Prostate gland (tissue), 2 donors: Measurements from ENCODE around the gene SRPX2.

Source experiments
- POLR2A ChIP-seq: fragments of 450-650 bp; IDR thresholded peaks from one replicate; pipeline ENCODE4 v1.6.1; 2016; ENCODE audit warnings: antibody characterized with exemption, mild to moderate bottlenecking
- POLR2AphosphoS5 ChIP-seq: sonication (generic); formaldehyde crosslinking; IDR thresholded peaks from one replicate; pipeline ENCODE4 v1.6.1; 2017; ENCODE audit warnings: antibody characterized with exemption
- TF ChIP-seq, protein P1 (sequence below), 4 experiments: fragments of 200-600 bp in 2 of 4; fragments of 450-650 bp in 2 of 4; sonication (generic) in 2 of 4; IDR thresholded peaks; 1 replicate in 3 of 4; 2 replicates in 1 of 4; pipeline ENCODE4 v1.5.1; 2016 to 2019; ENCODE audit warnings: antibody characterized with exemption in 4 of 4, mild to moderate bottlenecking in 2 of 4, moderate library complexity in 2 of 4

DNA sequence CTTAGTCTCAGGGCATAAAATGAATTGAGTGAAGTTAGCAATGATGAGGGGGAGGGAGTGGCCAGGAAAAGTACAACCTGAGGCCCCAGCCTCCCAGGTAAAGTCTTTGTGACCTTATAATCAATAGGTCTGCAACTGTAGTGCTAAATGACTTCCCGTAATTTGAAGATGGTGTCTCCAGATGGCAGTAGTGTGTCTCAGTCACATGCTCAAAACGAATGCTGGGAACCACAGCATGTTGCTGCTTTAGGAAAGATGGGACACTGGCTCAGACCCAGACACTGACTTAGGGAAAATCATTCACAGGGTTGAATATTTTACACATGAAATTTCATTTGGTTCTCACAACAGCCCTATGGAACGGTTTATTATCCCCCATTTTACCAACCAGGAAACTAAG lies 10.3 kb downstream of the SRPX2 start:
- TF ChIP-seq, protein P1, sequence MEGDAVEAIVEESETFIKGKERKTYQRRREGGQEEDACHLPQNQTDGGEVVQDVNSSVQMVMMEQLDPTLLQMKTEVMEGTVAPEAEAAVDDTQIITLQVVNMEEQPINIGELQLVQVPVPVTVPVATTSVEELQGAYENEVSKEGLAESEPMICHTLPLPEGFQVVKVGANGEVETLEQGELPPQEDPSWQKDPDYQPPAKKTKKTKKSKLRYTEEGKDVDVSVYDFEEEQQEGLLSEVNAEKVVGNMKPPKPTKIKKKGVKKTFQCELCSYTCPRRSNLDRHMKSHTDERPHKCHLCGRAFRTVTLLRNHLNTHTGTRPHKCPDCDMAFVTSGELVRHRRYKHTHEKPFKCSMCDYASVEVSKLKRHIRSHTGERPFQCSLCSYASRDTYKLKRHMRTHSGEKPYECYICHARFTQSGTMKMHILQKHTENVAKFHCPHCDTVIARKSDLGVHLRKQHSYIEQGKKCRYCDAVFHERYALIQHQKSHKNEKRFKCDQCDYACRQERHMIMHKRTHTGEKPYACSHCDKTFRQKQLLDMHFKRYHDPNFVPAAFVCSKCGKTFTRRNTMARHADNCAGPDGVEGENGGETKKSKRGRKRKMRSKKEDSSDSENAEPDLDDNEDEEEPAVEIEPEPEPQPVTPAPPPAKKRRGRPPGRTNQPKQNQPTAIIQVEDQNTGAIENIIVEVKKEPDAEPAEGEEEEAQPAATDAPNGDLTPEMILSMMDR (IDR thresholded peaks at IDR 0.05): no peak
- no peak for TF ChIP-seq POLR2A
- TF ChIP-seq POLR2AphosphoS5: no peak
